ENCODE data around the gene CARD18.

CARD18 gene, protein sequence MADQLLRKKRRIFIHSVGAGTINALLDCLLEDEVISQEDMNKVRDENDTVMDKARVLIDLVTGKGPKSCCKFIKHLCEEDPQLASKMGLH

DNA sequence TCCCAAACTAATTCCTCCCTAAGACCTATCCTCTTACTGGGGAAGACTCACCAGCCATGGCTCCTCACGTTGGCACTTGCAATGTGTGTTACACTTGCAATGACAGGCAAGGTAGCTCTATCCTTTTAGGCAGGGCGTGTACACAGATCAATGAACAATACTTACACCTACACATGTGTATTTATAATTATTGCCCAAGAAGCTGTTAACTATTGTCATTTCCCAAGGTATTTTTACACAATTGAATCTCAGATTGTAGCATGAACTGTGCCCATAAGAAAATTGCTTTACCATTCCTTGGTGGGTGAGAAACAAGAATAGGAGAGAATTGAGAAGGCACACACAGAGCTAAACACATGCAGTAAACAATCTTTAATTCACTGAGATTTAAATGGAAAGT, at the start of gene CARD18:
Gene CARD18, minus strand, starts transcription at position 101 of the 400 bp plus-strand sequence. Its CDS starts 43 bp downstream, at position 58.
- DNase-seq (ENCODE audit: low spot score) = no peak

DNA sequence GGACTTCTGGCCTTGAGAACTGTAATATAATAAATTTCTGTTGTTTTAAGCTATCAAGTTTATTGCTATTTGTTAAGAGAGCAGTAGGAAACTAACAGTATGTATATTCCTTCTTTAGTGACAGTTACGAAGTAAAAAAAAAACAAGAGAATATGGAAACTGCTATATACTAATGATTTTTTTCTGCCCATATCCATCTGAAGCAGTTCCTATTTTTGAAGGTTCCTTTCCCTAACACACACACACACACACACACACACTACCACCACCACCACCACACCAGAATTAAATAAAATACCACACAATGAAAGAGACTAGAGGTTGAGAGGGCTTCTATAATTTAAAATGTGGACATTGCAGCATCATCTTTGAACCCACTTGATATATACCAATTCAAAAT, 44.4 kb upstream of the CARD18 start:
- DNase-seq (ENCODE audit: low spot score) = no peak

DNA sequence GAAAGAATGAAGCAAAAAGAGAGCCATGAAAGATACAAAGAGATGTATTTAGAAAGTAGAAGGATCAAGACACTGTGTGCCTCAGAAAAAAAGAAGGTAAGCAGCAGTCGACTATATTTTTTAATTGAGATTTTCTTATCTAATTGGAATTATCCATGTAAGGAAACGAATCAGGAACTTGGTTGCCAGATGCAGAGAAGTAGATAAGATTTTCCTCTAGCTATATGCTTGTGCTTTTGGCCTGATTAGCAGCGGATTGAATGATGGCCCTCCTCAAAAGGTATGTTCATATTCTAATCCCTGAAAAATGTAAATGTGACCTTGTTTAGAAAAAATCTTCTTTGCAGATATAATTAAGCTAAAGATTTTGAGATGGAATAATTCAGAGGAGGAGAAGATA, 43.9 kb upstream of the CARD18 start:
- no peak for DNase-seq (ENCODE audit: low spot score)

DNA sequence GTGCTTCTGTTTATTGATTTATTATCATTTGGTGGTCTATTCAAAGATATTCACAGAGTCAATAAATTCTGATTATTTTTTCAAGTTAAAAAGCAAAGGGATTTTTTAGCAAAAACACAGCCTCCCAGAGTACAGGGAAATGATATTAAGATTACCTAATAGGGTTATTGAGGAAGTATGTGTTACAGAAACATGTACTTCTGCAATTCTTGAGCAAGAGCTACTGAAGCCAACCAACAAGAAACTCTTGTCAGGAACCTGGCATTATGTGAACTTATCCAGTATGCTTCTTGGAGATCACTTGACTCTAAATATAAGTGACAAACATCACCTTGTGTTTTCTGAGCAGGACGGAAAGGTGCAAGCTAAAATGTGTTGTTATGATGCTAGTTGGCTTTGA, 42.0 kb upstream of the CARD18 start:
- no peak for DNase-seq (ENCODE audit: low spot score)

DNA sequence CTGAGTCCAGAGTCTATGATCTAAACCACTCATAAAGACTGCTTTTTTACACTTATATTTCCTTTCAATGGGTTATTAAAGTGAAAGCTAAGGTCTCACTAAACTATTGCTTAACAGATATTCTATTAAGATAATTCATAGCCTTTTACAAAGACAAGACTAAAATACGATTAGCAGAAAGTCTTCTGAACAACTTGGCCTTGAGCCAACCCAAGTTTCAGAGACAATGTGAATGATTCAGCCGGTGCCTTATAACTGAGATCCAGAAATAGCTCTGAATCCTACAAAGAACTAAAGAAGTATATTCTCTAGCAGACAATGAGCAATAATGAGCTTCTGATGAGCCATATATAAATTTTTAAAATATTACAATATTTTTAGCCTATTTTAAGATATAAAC, 41.5 kb upstream of the CARD18 start:
- no peak for DNase-seq (ENCODE audit: low spot score)

DNA sequence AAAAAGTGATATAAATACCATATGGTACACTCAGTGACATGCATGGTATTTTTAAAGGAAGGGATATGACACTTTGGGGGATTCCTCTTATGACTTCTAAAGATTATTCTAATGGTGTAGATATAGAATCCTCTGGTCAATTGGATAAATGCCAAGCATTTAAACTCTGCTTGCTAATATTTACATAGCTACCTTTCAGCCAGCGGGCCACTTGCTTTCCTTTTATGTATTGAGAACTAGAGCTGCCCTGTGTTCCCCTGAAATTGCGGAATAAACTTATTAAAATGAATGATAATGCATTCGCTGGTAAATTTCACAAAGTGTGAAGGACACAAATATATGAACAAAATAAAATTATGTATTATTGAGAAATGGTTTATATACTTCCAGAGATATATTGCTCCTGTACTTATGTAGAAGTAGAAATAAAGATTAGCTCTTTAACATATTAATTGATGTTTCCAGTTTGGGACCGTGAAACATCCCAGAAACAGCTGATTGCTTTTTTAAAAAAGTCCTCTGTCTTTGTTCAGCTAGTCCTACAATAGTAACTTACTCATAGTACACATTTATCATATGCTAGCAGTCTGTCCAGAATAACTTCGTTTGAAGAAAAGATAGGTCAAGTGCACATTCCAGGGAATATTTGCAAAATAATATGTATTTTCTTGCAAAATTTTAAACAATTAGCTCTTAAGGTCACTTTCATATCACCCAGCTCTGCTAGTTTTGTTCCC, 40.1 kb upstream of the CARD18 start:
- no peak for DNase-seq (ENCODE audit: low spot score)

DNA sequence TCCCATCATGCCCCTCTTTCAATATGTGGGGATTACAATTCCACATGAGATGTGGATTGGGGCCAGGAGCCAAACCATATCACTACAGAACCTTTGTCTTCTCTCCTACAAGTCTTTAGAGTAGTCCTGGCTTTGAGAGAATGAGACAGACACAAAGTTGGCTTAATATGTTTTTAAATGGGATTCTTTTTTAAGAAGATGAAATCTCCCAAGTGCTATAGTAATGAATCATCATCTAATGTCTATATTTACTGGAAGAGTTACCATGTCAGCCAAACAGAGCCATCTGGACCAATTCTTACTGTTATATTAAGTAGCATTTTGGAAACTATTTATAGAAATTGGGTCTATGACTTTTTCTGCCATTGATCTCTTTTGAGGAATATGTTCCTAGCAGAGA, 38.1 kb upstream of the CARD18 start:
- DNase-seq (ENCODE audit: low spot score) = no peak

DNA sequence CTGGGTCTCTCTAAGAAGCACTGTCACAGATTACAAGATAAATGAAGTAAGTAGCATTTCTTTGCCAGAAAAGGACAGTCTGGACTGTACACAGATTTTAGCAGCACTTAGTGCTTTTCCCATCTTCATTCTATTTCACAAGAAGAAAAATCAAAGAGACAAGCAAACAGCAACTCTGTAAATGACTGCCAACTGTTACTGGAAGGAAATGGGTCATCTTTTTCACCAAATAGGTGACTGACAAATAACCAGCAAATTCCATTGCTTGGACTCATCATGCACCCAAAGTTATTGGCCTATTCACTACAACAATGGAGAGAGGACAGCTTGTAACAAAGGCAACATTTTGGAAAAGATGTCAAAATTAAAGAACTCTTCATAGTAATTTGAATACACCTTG, 28.9 kb upstream of the CARD18 start:
- DNase-seq (ENCODE audit: low spot score) = no peak

DNA sequence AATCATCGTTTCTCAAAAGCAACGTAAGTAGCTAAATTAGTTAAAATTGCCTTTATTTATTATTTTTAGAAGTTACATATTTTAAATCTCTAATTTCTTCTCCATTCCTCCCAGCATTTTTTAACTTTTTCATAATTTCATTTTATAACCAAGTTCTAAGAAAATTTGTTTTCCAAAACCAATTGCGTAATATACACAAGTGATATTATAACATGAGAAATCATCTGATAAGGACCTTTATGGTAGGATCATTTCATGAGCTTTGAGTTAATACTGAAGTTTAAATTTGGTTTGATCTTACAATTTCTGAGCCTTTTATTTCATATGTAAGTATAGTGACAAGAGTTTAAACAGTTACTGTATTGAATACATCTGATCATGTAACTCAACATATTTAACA, 27.7 kb upstream of the CARD18 start:
- no peak for DNase-seq (ENCODE audit: low spot score)

DNA sequence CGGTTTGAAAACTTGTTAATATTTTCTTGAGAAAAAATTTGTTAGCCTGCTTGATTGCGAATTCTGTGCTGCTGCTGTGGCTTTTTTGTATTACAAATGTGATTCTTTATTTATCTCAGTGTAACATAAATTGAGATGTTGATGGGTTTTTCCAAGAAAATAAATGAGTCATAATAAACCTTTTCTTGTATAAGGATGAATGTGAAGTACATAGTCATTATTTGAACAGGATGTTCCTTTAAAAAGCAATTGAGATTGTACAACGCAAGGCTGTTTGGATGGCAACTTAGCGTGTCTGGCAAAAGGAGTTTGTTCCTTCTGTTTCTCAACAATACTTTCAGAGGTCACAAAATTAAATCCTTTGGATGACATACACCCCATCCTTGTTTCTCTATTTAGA, 24.6 kb upstream of the CARD18 start:
- DNase-seq (ENCODE audit: low spot score) = no peak

DNA sequence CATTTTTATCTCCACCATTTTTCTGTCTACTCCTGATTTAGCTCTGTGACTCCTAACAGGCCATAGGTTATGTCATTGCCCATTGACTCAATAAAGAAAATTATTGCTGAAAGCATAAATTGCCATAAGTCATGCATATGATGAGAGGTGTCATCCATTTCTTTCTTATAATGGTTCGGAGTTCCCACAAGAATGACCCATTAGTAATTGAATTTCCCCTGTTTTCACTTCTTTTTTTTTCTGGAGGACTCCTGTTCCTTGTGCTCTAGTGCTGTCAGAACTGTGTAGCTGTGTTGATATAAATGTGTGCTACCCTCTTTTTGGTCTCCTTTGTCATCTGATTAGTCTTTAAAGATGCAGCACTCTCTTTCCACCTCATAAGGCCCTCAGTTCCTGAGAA, 22.9 kb upstream of the CARD18 start:
- DNase-seq (ENCODE audit: low spot score) = no peak

DNA sequence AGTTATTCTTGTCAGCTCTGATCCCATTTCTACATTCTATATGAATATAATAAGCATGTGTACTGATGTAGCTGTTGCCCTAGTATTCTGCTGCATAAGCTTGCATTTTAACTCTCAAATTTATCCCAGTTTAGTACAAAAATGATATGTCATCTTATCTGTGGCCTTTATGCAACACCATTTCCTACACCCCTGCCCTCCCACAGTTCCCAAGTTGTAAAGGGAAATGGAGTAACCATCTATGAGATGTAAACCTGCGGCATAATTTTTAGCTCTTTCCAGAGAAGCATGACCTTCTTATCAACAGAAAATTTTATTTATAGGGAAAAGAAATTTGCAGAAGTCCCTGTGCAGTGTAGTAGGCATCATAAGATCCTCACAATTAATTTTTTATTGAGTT, 18.9 kb upstream of the CARD18 start:
- DNase-seq (ENCODE audit: low spot score) = no peak

DNA sequence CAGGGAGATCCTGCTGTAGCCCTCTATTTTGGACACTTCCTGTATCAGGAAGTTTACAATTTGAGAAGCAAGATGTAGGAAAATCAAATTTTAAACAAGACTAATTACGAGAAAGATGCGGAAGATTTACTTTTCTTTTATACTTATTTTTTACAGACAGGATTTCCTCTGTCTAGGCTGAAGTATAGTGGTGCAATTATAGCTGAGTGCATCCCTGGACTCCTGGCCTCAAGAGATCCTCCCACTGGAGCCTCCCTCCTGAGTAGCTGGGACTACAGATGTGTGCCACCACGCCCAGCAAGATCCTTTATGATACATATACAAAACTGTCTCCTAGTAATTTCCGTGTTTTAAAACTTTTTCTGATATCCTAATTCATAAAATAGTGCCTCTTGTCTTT, 17.2 kb upstream of the CARD18 start:
- no peak for DNase-seq (ENCODE audit: low spot score)

DNA sequence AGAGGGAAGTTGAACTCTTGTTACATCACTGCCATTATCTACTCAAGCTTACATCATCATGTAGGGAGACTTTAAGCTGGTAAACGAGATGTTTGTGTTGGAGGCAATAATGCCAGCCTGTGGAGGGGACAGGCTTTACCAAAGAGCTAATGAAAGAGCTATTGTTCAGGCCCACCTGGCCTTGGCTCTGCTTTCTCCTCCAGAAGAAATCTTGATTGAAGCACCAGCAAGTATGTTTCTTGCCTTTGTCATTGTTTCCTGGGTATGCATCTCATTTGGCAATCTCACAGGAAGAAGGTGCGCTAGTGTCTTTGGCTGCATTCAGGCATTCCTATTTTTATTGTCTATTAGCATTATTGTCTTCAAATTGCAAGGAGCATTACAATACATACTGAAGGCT, 16.7 kb upstream of the CARD18 start:
- no peak for DNase-seq (ENCODE audit: low spot score)

DNA sequence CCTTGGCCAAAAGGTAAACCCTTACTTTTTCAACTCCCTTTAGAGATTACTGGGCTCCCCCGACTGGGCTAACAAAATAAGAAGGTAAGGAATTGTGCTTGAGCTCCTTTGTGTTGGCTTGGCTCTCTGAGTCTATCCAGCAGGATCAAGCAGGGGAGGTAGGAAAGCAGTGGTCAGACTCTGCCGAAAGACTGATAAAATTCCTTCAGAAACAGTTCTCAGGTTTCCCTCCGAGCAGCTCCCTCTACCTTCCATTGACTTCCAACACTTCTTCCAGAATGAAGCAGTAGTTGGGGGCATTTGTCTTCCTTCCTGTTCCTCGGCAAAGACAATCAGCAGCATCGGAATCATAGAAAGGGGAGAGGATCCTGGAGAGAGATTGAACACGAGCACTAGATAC, 16.1 kb upstream of the CARD18 start:
- DNase-seq (ENCODE audit: low spot score) = no peak

DNA sequence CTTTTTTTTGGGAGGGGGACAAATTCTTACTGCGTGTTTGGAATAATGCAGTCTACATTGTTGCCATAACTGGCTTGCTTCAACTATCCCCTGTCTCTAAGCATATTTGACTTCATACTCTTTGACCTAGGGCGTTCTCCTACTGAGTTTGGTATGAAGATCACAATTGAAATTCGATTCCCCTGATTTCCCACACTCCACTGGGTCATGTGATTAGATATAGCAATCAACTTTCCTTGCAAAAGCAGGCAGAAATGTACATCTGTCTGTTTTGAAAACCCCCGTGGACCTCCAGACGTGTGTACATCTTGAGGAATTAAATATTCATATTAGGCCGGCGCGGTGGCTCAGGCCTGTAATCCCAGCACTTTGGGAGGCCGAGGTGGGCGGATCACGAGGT, 13.8 kb upstream of the CARD18 start:
- DNase-seq (ENCODE audit: low spot score) = no peak

DNA sequence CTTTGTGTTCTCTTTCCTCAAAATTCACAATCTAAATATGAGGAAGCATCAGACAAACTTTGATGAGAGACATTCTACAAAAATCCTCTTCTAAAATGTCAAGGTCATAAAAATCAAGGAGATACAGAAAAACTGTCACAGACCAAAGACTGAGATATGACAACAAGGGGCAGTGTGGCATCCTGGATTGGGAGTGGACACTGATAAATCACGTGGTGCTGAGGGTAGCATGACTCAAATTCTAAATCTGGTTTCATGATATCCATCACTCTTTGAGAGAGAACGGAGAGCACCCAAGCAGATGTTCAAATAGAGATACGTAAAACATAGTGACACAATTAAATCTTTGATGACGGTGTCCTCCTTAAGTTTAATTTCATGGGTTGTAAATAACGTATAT, 13.0 kb upstream of the CARD18 start:
- no peak for DNase-seq (ENCODE audit: low spot score)

DNA sequence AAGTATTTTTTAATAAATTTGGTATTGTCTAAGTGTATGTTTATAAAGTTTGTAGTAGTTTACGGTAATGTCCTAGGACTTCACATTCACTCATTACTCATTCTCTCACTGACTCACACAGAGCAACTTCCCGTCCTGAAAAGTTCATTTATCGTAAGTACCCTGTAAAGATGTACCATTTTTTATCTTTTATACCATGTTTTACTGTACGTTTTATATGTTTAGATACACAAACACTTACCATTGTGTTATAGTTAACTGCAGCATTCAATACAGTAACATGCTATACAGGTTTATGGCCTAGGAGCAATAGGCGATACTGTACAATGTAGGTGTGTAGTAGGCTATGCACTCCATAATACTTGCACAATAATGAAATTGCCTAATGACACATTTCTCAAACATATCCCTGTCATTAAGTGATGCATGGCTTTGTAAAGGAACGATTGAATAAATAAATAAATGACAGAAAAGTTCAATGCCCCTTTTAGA, 12.5 kb upstream of the CARD18 start:
- DNase-seq (ENCODE audit: low spot score) = no peak

DNA sequence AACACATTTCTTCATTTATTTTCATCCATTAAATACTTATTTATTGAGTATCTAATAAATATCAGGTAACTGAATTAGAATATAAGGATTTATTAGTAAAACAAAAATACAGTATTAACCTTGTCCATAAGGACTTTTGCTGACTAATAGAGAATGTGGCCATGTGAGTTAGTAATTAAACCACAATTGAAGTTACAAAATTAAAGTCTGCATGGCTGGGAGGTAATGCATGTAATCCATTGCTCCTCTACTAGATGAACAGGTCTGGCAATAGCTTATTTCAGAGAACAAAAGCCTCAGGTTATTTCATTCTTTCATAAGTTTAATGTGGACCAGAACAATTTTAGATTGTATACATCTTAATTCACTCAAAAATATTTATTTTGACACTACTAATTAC, 9.9 kb upstream of the CARD18 start:
- no peak for DNase-seq (ENCODE audit: low spot score)

DNA sequence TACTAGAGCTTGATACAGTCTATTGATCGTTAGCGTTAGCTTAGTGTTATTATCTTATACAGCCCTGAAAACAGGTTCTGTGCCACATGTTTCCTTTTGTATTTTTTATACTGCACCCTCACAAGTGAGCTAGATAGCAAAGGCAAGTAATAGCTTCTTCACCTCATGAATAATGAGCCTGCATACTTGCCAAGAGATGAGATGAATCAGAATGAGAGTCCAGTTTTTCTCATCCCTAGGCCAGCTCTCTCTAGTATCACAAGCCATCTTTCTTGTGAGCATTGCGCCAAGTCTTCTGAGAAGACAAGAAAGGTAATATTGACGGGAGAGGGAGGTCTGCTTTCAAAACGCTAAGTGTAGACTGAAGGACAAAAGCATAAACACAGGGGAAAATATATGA, 8.7 kb upstream of the CARD18 start:
- DNase-seq (ENCODE audit: low spot score) = no peak

DNA sequence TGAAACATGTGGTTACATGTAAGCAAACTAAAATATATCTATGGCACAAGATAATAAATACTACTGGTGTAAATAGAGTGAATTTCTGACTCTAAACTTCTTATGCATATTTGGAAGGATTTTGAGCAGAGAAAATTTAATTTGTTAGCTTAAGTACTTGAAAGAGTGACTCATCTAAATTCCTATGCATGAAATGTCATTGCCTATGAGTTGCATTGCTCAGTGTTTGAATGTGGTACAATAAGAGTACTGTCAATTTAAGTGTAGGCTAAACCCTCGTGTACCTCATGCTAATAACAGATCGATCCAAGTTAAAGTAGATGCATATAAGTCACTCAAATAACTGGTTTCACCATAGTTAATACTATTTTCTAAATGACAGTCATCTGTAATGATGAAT, 5.3 kb upstream of the CARD18 start:
- no peak for DNase-seq (ENCODE audit: low spot score)

DNA sequence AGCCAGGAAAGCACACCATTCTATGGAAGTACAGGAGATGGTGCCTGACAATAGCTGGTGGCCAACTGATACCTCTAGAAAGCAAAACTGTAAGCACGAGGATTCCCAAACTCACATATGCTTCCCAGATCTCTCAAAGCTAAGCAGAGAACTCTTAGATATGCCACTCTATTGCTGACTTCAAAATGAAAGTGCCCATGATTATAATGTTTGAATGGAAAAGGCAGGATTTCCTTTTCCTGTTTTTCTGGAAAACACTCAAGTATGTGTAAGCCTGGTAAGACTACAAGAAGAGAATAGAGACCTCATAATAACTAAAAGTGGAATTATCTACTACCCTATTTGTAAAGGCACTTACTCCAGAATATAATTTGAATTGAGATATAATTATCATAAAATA, 2.6 kb upstream of the CARD18 start:
- no peak for DNase-seq (ENCODE audit: low spot score)

DNA sequence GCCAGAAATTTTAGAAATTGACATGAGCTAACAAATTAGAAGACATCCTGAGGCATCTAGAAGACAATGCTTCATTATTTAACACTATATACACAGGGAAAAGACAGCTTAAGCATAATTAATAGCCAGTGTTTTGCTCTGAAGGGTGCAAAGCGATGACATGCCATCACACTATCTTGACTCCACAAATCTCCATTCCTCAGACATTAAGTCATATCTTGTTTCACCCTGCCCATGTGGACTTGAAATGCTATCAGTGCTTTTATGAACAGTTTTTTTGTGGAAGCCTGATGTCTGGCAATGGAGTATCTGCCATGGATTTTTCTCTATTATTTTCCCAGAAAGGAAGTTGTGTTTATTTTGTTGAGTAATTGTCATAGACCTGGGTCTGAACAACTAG, 2.3 kb downstream of the CARD18 start:
- DNase-seq (ENCODE audit: low spot score) = no peak

DNA sequence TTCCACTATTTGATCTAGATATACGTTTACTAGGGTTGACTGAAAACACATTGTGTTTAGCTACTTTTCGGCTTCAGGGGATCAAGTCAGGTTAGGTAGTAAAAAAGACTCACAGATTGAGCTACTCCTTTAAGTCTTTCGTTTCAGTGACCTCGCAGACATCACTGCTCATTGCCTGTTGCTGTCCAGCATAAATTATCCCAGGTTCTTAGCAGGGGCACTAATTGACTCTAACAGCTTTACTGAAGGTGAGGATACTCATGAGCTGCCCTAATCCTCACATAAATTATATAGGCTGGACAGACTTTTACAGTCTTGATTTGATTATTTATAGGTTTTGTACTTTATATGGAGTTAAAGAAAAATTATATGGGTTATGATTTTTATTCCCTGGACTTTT, 3.7 kb downstream of the CARD18 start:
- no peak for DNase-seq (ENCODE audit: low spot score)
